CD4-positive, alpha-beta T cell treated with Interleukin-6 for 4 hours (primary cell): Measurements from ENCODE around the gene ANKRD33.

Experiments used
- DNase-seq: peaks from one replicate; pipeline ENCODE4 v3.0.0-alpha.2; 2020; ENCODE audit warnings: mixed read lengths

The ANKRD33 gene, protein sequence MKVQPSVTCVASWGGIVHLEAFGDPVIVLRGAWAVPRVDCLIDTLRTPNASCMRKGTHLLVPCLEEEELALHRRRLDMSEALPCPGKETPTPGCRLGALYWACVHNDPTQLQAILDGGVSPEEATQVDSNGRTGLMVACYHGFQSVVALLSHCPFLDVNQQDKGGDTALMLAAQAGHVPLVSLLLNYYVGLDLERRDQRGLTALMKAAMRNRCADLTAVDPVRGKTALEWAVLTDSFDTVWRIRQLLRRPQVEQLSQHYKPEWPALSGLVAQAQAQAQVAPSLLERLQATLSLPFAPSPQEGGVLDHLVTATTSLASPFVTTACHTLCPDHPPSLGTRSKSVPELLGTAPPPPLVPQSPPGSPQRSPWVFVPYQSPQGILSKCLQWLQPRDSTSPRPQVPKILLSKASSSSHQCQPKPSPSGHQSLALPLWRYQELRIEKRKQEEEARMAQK

DNA sequence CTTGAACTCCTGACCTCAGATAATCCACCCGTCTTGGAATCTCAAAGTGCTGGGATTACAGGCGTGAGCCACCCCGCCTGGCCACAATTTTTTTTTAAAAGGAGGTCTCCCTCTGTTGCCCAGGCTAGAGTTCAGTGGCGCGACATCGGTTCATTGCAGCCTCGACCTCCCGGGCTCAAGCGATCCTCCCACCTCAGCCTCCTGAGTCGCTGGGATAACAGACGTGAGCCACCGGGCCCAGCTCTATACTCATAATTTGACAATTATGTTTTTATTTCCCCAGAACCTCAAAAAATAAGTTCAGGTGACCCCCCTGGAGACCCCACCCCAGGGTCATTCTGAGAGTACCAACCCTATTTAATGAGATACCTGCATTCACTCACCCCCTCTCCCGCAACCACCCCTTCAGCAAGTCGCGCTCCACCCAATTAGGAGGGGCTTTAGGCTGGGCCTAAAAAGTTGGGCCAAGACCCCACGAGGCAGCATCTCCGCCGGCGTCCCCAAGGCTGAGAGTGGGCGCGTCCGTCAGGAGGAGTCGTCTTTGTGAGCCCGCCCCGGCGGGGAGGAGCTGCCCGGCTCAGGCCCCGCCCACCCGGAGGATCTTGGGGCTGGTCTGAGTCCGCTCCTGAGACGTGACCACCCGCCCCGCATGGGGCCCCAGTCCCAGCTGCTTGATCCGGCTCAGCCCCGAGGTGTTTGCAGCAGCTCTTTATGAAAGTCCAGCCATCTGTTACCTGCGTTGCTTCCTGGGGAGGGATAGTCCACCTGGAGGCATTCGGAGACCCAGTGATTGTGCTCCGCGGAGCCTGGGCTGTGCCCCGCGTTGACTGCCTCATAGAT is at the start of gene ANKRD33:
Gene ANKRD33, plus strand, starts transcription at position 628 of the 840 bp plus-strand sequence. Its CDS starts 84 bp downstream, at position 712.
- DNase-seq = no peak

GRCh38 chr12:51838762-51839161 is 49.1 kb upstream of the ANKRD33 start:
- DNase-seq = no peak

GRCh38 chr12:51839310-51839947 is 48.5 kb upstream of the ANKRD33 start:
- no peak for DNase-seq

DNA sequence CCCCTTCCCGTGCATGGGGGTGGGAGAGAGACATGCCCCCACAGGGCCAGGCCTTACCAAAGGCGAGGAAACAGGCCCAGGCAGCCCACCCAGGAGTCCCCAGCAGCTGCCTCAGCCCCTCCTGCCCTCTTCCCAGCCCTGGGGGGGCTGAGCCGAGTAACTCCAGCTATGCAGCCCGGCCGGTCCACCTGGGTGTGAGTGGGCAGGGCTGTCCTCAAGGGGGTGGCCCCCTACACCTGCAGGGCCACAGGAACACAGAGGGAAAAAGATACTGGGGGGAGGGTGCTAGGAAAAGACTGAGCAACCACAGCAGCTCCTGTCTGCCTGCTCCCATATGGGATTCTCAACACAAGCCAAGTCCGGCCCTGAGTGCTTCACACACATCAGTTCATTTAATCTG is 46.9 kb upstream of the ANKRD33 start:
- no peak for DNase-seq

DNA sequence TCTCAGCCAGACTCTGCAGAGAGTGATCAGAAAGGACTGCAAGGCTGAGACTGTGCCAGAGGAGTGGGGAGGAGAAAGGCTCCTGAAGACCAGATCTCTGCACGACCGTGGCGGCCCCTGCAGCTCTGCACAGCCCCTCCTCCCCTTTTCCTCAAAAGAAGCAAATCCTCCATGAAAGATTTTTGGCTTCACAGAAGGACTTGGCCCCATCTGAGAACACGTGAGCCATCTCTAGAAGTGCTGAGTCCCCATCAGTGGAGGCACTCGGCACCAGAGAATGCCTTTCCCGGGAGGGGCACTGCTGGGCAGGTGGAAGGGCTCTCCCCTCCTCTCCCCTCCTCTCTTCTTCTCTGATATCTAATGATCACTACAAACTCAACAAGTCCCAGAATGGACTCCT is 46.2 kb upstream of the ANKRD33 start:
- DNase-seq = no peak

DNA sequence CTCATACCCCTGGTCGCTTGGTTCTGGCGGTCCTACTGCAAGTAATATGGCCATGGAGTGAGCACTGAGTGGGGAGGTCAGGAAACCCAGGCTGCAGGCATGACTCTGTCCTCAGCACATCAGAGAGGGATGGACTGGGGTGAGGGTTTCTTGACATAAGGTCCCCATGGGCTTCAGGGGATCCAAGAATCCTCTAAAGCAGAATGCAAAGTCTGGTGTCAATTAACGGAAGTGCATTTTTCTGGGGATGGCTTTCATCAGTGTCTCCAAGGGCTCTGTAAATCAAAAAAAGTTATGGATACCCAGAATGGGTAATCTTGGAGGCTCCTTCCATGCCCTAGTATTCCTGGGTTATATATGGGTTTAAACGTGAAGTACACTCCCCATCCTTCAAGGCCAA is 43.0 kb upstream of the ANKRD33 start:
- DNase-seq = no peak

DNA sequence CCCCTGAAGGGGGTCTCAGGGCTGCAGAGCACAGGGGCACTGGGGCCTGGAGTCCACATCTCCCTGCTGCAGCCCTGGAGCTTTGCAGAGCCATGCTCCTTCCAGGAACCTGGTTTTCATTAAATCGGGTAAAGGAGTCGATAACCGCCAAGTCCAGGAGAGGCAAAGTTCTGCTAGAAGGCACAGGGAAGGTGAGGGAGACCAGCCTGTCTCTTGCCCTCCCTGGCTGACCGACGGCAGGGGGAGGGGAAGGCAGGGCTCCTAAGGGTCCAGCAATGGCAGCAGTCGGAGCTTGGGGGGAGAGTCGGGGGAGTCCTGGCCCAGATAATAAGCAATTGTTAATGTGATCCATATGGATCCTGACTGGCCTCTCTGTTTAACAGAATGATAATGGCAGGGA is 42.4 kb upstream of the ANKRD33 start:
- no peak for DNase-seq

- DNase-seq = no peak
Observed at GRCh38 chr12:51846271-51846691, 41.6 kb upstream of the ANKRD33 start.

DNA sequence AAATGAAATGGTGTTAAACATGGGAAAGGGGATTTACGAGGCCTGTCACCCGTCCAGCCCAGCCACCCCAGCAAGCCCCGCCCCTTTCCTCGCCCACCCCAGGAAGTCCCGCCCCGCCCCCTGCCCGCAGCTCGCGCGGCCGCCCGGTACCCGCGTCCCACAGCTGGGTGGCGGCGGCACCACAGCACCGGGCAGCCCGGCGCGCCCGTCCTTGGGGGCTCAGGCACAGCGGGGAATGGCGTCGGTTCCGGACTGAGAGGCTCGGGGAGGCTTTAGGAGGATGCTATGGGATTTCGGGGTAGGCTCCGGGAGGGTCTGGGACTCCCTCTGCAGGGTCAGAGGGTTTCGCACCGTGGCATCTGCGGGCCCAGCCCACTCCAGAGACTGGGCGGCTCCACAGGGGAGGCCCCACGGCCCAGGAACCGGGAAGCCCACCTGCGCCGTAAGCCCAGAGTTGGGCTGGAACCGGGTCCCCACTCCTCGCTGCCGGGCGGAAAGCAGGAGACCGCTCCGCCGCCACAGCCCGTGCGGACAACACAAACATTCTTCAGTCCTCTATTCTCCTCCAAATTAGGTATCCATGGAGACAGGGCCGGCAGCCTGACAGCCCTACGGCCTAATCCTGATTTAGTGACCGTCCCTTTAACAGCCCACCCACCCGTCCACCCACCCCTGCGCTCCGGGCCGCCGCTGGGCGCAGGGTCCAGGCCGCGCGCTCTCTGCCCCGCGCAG is 40.8 kb upstream of the ANKRD33 start:
- DNase-seq = peak; percentile 75

- DNase-seq = no peak
Observed at GRCh38 chr12:51847643-51848325, 40.1 kb upstream of the ANKRD33 start.

DNA sequence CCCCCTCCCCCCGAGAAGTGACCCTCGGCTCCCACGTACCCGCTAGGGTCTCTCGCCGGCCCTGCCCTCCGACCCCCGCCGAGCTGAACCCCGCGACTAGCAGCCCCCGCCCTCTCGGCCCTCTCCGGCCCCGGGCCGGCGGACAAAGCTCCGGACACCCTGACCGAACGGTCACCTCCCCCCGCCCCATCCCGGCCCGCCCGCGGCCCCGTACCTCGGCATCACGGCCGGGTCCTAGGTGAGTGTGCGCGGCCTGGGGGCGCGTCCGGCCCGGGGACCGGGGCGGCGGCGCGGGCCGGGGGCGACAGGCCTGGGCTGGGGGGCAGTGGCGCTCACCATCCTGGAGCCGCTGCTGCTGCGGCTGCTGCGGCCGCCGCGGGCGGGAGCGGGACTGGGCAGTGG is 39.6 kb upstream of the ANKRD33 start, which contains the start of gene FIGNL2:
Gene FIGNL2, minus strand, starts transcription at position 393 of the 402 bp plus-strand sequence. CDS start 26,305 bp downstream, outside the sequence.
- DNase-seq = no peak

DNA sequence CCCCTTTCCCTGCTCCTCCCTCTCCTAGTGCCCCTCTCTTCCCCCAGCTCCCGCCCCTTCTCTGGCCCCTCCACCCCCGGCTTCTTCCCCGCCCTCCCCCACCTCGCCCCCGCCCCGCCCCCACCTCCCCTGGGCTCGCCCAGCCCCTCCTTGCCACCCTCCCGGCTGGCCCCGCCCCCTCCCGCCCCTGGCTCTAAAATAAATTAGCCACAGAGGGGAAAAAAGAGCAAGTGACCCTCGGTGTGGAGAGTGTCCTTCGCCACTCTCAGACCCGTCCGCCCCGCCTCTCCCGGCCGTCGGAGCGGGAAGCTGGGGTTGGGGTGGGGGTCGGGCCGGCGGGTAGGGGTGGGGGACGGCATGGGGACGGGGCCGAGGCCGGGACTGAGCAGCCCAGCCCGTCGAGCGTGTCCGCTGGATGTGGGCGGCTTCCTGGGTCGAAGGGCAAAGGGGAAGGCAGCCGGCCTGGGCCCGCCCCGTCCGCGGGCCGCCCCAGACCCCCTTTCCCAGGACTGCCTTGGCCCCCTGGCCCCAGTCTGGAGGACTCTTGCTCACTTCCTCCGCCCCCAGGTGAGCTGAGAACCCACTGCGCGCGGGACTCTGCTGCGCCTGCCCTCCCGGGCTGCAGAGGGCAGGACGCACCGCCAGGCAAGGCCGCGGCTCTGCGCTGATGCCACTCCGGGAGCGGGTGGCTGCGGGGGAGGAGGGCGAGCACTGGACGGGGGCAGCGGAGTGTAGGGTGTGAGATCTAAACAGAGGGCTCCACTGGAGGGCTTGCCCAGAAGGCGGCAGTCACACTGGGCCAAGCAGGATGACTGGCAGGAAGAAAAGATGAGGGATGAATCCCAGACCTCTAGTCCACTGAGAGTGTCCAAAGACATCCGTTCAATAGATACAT is 38.8 kb upstream of the ANKRD33 start:
- DNase-seq = no peak

GRCh38 chr12:51850081-51850964 is 37.6 kb upstream of the ANKRD33 start:
- no peak for DNase-seq

DNA sequence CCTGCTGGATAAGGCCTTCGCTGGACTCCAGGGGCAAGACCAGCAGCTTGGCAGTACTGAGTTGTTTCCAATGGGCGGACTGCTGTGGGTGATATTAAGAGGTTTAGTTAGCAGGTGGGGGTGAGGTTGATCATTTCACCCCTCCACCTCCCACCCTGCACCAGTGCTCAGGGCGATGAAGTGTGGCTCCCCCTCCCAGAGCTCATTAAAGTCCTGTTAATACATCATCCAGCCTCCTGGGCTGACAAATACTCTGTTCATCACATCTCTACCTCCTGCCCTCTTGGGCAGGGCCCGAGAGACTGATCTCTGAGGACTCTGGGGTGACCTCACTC is 37.0 kb upstream of the ANKRD33 start:
- DNase-seq = no peak

- no peak for DNase-seq
Observed at GRCh38 chr12:51851413-51852124, 36.3 kb upstream of the ANKRD33 start.

- DNase-seq = no peak
Observed at GRCh38 chr12:51852404-51853137, 35.3 kb upstream of the ANKRD33 start.

GRCh38 chr12:51855586-51856428 is 32.1 kb upstream of the ANKRD33 start:
- DNase-seq = no peak
